ENCODE measurements around the gene RNF223.
A peak's percentile ranks its signal among the peaks of the same experiment; 100 is the strongest.
"Not testable (repeated sequence)": the region's sequence is repeated elsewhere in the genome, so short reads cannot be mapped to it uniquely, and the experiment has no call there.

RNF223 gene

GRCh38 chr1:1033009-1033587, 41.0 kb downstream of the RNF223 start:
- TF ChIP-seq, protein P1, sequence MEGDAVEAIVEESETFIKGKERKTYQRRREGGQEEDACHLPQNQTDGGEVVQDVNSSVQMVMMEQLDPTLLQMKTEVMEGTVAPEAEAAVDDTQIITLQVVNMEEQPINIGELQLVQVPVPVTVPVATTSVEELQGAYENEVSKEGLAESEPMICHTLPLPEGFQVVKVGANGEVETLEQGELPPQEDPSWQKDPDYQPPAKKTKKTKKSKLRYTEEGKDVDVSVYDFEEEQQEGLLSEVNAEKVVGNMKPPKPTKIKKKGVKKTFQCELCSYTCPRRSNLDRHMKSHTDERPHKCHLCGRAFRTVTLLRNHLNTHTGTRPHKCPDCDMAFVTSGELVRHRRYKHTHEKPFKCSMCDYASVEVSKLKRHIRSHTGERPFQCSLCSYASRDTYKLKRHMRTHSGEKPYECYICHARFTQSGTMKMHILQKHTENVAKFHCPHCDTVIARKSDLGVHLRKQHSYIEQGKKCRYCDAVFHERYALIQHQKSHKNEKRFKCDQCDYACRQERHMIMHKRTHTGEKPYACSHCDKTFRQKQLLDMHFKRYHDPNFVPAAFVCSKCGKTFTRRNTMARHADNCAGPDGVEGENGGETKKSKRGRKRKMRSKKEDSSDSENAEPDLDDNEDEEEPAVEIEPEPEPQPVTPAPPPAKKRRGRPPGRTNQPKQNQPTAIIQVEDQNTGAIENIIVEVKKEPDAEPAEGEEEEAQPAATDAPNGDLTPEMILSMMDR (conservative IDR thresholded peaks at IDR 0.05; ENCODE audit: low read depth, low read length): peak; percentile 77
- Histone ChIP-seq H4K20me1 (ENCODE audit: insufficient read depth) (no peaks in the 10 kb centered on the region), H3K4me1 (ENCODE audit: low read depth, poor library complexity, severe bottlenecking) (peaks cover 7% of the 10 kb centered on the region), H3K27ac (no peak overlapping the region), H3K4me3 (IDR thresholded peaks at IDR 0.05; ENCODE audit: insufficient read depth, low read depth, low read length) (no peak overlapping the region), H3K36me3 (ENCODE audit: insufficient read depth) (no peaks in the 10 kb centered on the region), H2AFZ (ENCODE audit: low read depth) (peak overlapping the region; percentile 47), H3K9ac (no peak overlapping the region), H3K4me2 (peak overlapping the region; percentile 45), H3K27me3 (ENCODE audit: insufficient read depth, low read depth) (peaks cover 55% of the 10 kb centered on the region), H3K79me2 (ENCODE audit: insufficient read depth, low read depth) (no peaks in the 10 kb centered on the region)

- Histone ChIP-seq H3K27ac (no peak overlapping the region), H3K9ac (no peak overlapping the region), H2AFZ (ENCODE audit: low read depth) (peak overlapping the region; percentile 47), H4K20me1 (ENCODE audit: insufficient read depth) (no peaks in the 10 kb centered on the region), H3K27me3 (ENCODE audit: insufficient read depth, low read depth) (peaks cover 55% of the 10 kb centered on the region), H3K4me3 (IDR thresholded peaks at IDR 0.05; ENCODE audit: insufficient read depth, low read depth, low read length) (no peak overlapping the region), H3K4me1 (ENCODE audit: low read depth, poor library complexity, severe bottlenecking) (peaks cover 7% of the 10 kb centered on the region), H3K4me2 (peak overlapping the region; percentile 45; the same call in 1 of the 2 replicates), H3K36me3 (ENCODE audit: insufficient read depth) (no peaks in the 10 kb centered on the region), H3K79me2 (ENCODE audit: insufficient read depth, low read depth) (no peaks in the 10 kb centered on the region)
- TF ChIP-seq, protein P1 (conservative IDR thresholded peaks at IDR 0.05; ENCODE audit: low read depth, low read length): no peak
Observed at GRCh38 chr1:1032424-1032823, 41.7 kb downstream of the RNF223 start.

DNA sequence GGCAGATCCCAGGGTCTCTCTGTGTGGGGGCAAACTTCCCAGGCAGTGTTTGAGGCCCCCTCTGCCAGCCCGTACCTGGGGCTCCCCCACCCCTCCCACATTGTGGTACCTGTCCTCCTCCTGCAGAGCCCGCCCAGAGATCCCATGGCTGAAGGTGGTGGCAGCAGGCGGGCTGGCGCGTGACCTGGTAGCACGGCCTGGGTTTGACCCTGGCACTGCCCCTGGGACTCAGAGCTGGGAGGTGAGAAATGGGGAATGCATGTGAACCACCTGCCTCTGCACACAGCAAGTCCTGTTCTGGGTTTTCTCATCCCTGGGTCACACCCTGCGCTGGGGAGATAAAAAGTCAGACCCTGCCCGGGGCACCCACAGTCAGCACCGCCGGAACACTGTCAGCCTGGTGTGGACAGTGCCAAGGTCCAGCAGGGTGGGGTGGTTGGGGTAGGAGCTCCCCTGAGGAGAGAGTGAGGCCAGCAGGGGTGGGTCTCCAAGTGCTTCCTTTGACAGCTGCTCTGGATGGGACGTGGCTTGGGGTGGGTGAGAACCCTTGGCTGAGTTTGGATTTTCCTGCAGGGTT, 42.4 kb downstream of the RNF223 start:
- Histone ChIP-seq H3K4me1 (ENCODE audit: low read depth, poor library complexity, severe bottlenecking) (peaks cover 7% of the 10 kb centered on the region), H3K4me2 (no peak overlapping the region)

DNA sequence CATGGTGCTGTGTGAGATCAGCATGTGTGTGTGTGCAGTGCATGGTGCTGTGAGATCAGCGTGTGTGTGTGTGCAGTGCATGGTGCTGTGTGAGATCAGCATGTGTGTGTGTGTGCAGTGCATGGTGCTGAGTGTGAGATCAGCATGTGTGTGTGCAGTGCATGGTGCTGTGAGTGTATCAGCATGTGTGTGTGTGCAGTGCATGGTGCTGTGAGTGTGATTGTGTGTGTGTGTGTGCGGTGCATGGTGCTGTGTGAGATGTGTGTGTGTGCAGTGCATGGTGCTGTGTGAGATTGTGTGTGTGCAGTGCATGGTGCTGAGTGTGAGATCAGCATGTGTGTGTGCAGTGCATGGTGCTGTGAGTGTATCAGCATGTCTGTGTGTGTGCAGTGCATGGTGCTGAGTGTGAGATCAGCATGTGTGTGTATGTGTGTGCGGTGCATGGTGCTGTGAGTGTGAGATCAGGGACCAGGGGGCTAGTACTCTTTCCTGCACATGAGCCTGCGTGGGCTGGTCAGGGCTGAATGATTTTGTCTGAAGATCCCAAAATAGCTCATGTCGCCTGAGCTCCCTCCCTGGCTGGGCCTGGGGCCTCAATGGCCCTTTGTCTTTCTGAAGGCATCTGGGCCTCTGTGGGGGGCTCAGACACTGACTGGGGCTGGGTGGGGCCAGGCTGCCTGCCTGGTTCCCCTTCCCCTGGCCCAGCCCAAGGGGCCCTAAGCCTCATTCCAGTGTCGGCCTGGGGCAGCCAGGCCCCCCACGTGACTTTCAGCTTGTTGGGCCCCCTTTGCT, 43.0 kb downstream of the RNF223 start:
- not testable (repeated sequence) for H3K4me1 ChIP-seq (ENCODE audit: low read depth, poor library complexity, severe bottlenecking); H2AFZ ChIP-seq (ENCODE audit: low read depth); H3K79me2 ChIP-seq (ENCODE audit: insufficient read depth, low read depth); H3K4me2 ChIP-seq; H4K20me1 ChIP-seq (ENCODE audit: insufficient read depth); H3K4me3 ChIP-seq (IDR thresholded peaks at IDR 0.05; ENCODE audit: insufficient read depth, low read depth, low read length); H3K27ac ChIP-seq; H3K36me3 ChIP-seq (ENCODE audit: insufficient read depth); H3K9ac ChIP-seq
- peaks cover 55% of the 10 kb centered on the region for H3K27me3 ChIP-seq (ENCODE audit: insufficient read depth, low read depth)

More for the DNA sequence above, 42.4 kb downstream of the RNF223 start:
- H3K27me3 ChIP-seq (ENCODE audit: insufficient read depth, low read depth): peaks cover 55% of the 10 kb centered on the region
- H4K20me1 ChIP-seq (ENCODE audit: insufficient read depth): no peaks in the 10 kb centered on the region
- no peak overlapping the region for H2AFZ ChIP-seq (ENCODE audit: low read depth)
- no peaks in the 10 kb centered on the region for H3K79me2 ChIP-seq (ENCODE audit: insufficient read depth, low read depth)
- TF ChIP-seq, protein P1 (conservative IDR thresholded peaks at IDR 0.05; ENCODE audit: low read depth, low read length): no peak
- H3K36me3 ChIP-seq (ENCODE audit: insufficient read depth): no peaks in the 10 kb centered on the region
- H3K27ac ChIP-seq: no peak overlapping the region
- no peak overlapping the region for H3K9ac ChIP-seq
- no peak overlapping the region for H3K4me3 ChIP-seq (IDR thresholded peaks at IDR 0.05; ENCODE audit: insufficient read depth, low read depth, low read length)
